Endometrial microvascular endothelial cells (primary cell): ENCODE results near the gene DNAJC5G. TPM values are rescaled to one million over a fixed set of nuclear protein-coding genes. Genes with fewer than 3 reads are reported as not detected.
"Not testable (repeated sequence)": the region's sequence is repeated elsewhere in the genome, so short reads cannot be mapped to it uniquely, and the experiment has no call there.

Source experiments
- in situ Hi-C: cut with HindIII; loops from 2 replicates; pipeline ENCODE4 v1.10.0; 2017; ENCODE audit warnings: low sequenced_read_pairs, low pct_unique_long_range_greater_than_20kb; ENCODE audit errors: inconsistent ontology term
- total RNA-seq: library from RNA; depleted of rRNA; stranded (reverse); fragments of >200 nt; gene quantifications from one replicate; pipeline ENCODE4 v1.2.3, GENCODE V29; 2015; ENCODE audit errors: inconsistent ontology term

The DNAJC5G gene
- total RNA-seq, 1 donor from 2014 or later, result not detected

- in situ Hi-C loops, result no loop called here
These were observed 29.4 kb downstream of the DNAJC5G start for GRCh38 chr2:27304488-27305240.

- in situ Hi-C loops, result no loop called here
These were observed 30.3 kb downstream of the DNAJC5G start for GRCh38 chr2:27305516-27305915.

- in situ Hi-C loops, result no loop called here
These were observed 30.9 kb downstream of the DNAJC5G start for GRCh38 chr2:27306136-27306535.

GRCh38 chr2:27306573-27307286, 31.5 kb downstream of the DNAJC5G start:
- in situ Hi-C loops, result no loop called here

GRCh38 chr2:27307287-27307544, 32.0 kb downstream of the DNAJC5G start:
- in situ Hi-C loops, result no loop called here

GRCh38 chr2:27307545-27308358, 32.5 kb downstream of the DNAJC5G start:
- in situ Hi-C loops, result no loop called here

- in situ Hi-C loops, result no loop called here
These were observed 33.2 kb downstream of the DNAJC5G start, which contains the start of gene UCN for GRCh38 chr2:27308359-27308881. Gene UCN (minus strand): TSS chr2:27308445. CDS start chr2:27307895, 550 bp downstream.

- in situ Hi-C loops, result no loop called here
These were observed 34.4 kb downstream of the DNAJC5G start for GRCh38 chr2:27309651-27310050.

- in situ Hi-C loops, result no loop called here
These were observed 36.9 kb downstream of the DNAJC5G start for GRCh38 chr2:27312152-27312551.

- in situ Hi-C loops, result no loop called here
These were observed 38.8 kb downstream of the DNAJC5G start for GRCh38 chr2:27313882-27314645.

- in situ Hi-C loops, result no loop called here
These were observed 39.5 kb downstream of the DNAJC5G start for GRCh38 chr2:27314709-27315108.

- in situ Hi-C loops, result no loop called here
These were observed 39.9 kb downstream of the DNAJC5G start for GRCh38 chr2:27315122-27315521.

- in situ Hi-C loops, result no loop called here
These were observed 41.6 kb downstream of the DNAJC5G start for GRCh38 chr2:27316655-27317412.

- in situ Hi-C loops, result not testable (repeated sequence)
These were observed 44.6 kb downstream of the DNAJC5G start for GRCh38 chr2:27319839-27320238.

GRCh38 chr2:27320958-27321543, 45.8 kb downstream of the DNAJC5G start:
- in situ Hi-C loops, result no loop called here

GRCh38 chr2:27322301-27322765, 47.1 kb downstream of the DNAJC5G start:
- in situ Hi-C loops, result no loop called here

GRCh38 chr2:27322766-27323595, 47.7 kb downstream of the DNAJC5G start, which contains the start of gene MPV17:
Gene MPV17 (minus strand): TSS chr2:27323097. CDS start chr2:27322517, 580 bp downstream.
- in situ Hi-C loops, result no loop called here
